Epithelial cell of esophagus (primary cell): Measurements from ENCODE around the gene WASF3.

Experiments used
- DNase-seq: peaks from one replicate; pipeline ENCODE4 v3.0.0; 2010; ENCODE audit warnings: low read depth
- H3K4me3 ChIP-seq: 2 replicates; pipeline ENCODE4 v1.5.1; 2011; ENCODE audit warnings: mild to moderate bottlenecking, low read length, control low read depth
- CTCF ChIP-seq: IDR thresholded peaks from 2 replicates; pipeline ENCODE4 v1.5.1; 2011; ENCODE audit warnings: low read depth, mild to moderate bottlenecking, low read length, control low read depth, inconsistent platforms; ENCODE audit not compliant: insufficient read depth; ENCODE audit errors: missing control alignments

The WASF3 gene

GRCh38 chr13:26518451-26518959 is 39.0 kb upstream of the WASF3 start:
- no peak for TF ChIP-seq CTCF
- DNase-seq: no peak
- no peak overlapping the region for H3K4me3 ChIP-seq

GRCh38 chr13:26522571-26522970 is 34.9 kb upstream of the WASF3 start:
- TF ChIP-seq CTCF: no peak
- no peak overlapping the region for H3K4me3 ChIP-seq
- DNase-seq: no peak

DNA sequence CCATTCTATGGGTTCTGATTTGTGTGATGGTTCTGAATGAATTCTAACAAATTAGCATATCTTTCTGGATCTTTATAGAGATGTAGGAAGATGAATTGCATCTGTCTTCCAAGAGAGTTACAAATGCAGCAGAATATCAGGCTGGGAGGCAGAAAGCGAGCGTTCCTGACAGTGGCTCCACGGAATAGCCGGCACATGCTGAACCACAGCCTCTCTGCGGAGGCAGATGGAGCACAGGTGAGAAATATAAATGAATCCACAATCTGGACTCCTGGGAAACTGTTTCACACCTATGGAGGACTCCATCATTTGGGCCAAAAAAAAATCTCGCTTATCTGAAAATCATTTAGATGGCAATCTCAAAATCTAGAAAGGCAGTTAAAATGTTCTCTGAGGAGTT is 34.5 kb upstream of the WASF3 start:
- no peak overlapping the region for H3K4me3 ChIP-seq
- TF ChIP-seq CTCF: no peak
- DNase-seq: no peak

GRCh38 chr13:26525528-26525927 is 32.0 kb upstream of the WASF3 start:
- H3K4me3 ChIP-seq: no peak overlapping the region
- no peak for TF ChIP-seq CTCF
- DNase-seq: no peak

GRCh38 chr13:26526702-26527216 is 30.7 kb upstream of the WASF3 start:
- no peak overlapping the region for H3K4me3 ChIP-seq
- DNase-seq: no peak
- no peak for TF ChIP-seq CTCF

DNA sequence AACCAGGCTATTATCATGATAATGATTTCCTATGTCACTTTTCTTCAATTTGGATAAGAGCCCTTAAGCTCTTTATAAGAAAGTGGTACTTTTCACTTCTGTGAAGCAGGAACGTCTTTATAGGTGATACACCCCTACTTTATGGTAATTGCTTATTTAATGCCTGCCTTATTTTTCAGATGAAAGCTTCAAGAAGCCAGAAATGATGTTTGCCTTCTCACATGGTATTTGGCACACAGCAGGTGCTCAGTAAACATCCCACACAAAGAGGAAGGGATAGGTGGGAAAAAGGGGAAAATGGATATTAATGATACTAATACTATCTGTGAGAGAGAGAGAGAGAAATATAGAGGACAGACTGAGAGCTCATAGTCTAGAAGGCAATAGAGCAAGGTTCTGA is 29.0 kb upstream of the WASF3 start:
- TF ChIP-seq CTCF: no peak
- no peak overlapping the region for H3K4me3 ChIP-seq
- no peak for DNase-seq

DNA sequence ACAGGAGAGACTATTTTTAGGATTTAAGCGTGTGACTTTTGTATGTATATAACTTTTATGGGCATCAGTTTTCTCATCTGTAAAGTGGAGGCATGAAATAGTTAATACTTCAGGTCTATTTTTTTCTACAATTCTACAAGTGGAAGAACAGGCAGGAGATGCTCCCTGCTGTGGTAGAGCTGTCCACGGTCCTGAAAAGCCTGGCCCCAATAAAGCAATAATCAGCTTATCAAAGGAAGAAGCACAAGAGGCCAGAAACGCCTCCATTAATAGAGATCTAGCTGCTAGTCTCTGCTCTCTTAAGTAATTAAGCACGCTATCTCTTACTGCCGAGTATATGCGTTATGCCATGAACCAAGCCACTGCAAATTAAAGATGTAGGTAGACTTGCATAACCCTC is 28.0 kb upstream of the WASF3 start:
- no peak overlapping the region for H3K4me3 ChIP-seq
- TF ChIP-seq CTCF: no peak
- peak; percentile 77 for DNase-seq
